Measurements from ENCODE around the gene KRT82. TPM values are rescaled to one million over a fixed set of nuclear protein-coding genes. Genes with fewer than 3 reads are reported as not detected.

Gene KRT82
- total RNA-seq, 1 experiment from 2014 or later, result not detected

DNA sequence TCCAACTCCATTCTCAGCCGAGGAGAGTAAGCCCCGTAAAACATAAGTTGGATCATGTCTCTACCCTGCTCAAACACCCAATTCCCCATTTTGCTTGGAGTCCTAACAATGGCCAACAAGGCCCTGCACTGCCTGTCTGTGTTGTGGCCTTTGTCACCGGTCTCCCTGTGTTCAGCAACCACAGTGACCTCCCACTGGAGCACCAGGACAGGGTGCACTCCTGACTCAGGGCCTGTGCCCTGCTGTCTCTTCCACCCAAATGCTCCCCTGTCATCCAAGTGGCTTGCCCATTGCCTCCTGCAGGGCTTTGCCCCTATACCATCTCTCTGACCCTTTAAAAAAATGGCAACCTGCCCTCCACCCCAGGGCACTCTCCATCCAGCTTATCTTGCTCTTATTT lies 34.4 kb downstream of the KRT82 start:
- intact Hi-C loops (cut with micrococcal nuclease; ENCODE audit: unreplicated experiment), result loop anchor here (1.0 kb wide), 2 partner anchors 136 to 509 kb away; no protein-coding TSS in a partner anchor
- no peaks in the 10 kb centered on the region for H3K4me1 ChIP-seq
- Mint-ChIP-seq H3K4me1 (ENCODE audit: low read depth, unreplicated experiment) (peaks cover 8% of the 10 kb centered on the region), H3K9me3 (ENCODE audit: unreplicated experiment) (no peaks in the 10 kb centered on the region), H3K4me3 (ENCODE audit: unreplicated experiment) (no peak overlapping the region), H3K27me3 (ENCODE audit: insufficient read depth, unreplicated experiment) (no peaks in the 10 kb centered on the region), H3K27ac (ENCODE audit: unreplicated experiment) (no peak overlapping the region), H3K36me3 (ENCODE audit: insufficient read depth, unreplicated experiment) (no peaks in the 10 kb centered on the region)
- no peaks in the 10 kb centered on the region for H3K9me3 ChIP-seq
- no TSS peak for BruUV-seq (replicated peaks)
- ChIA-PET CTCF (interaction anchor here (1.1 to 2.0 kb wide), 5 partner anchors 90 to 609 kb away, joined by 3 to 6 read pairs (median 6); no protein-coding TSS in a partner anchor), POLR2A (no interaction called here)
- H3K4me3 ChIP-seq (ENCODE audit: low read depth, low read length), result no peak overlapping the region
- TF ChIP-seq, protein P1, sequence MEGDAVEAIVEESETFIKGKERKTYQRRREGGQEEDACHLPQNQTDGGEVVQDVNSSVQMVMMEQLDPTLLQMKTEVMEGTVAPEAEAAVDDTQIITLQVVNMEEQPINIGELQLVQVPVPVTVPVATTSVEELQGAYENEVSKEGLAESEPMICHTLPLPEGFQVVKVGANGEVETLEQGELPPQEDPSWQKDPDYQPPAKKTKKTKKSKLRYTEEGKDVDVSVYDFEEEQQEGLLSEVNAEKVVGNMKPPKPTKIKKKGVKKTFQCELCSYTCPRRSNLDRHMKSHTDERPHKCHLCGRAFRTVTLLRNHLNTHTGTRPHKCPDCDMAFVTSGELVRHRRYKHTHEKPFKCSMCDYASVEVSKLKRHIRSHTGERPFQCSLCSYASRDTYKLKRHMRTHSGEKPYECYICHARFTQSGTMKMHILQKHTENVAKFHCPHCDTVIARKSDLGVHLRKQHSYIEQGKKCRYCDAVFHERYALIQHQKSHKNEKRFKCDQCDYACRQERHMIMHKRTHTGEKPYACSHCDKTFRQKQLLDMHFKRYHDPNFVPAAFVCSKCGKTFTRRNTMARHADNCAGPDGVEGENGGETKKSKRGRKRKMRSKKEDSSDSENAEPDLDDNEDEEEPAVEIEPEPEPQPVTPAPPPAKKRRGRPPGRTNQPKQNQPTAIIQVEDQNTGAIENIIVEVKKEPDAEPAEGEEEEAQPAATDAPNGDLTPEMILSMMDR (IDR thresholded peaks at IDR 0.05; ENCODE audit: insufficient read depth in 1 of 2, low read depth in 1 of 2, low read length in 1 of 2, severe bottlenecking in 1 of 2, unreplicated experiment in 1 of 2), result no peak
- no peaks in the 10 kb centered on the region for H3K27me3 ChIP-seq (replicated peaks; ENCODE audit: control insufficient read depth, insufficient read depth, low read length)
- no peak for DNase-seq
- no peaks in the 10 kb centered on the region for H3K36me3 ChIP-seq (ENCODE audit: control insufficient read depth, insufficient read depth, low read length)

DNA sequence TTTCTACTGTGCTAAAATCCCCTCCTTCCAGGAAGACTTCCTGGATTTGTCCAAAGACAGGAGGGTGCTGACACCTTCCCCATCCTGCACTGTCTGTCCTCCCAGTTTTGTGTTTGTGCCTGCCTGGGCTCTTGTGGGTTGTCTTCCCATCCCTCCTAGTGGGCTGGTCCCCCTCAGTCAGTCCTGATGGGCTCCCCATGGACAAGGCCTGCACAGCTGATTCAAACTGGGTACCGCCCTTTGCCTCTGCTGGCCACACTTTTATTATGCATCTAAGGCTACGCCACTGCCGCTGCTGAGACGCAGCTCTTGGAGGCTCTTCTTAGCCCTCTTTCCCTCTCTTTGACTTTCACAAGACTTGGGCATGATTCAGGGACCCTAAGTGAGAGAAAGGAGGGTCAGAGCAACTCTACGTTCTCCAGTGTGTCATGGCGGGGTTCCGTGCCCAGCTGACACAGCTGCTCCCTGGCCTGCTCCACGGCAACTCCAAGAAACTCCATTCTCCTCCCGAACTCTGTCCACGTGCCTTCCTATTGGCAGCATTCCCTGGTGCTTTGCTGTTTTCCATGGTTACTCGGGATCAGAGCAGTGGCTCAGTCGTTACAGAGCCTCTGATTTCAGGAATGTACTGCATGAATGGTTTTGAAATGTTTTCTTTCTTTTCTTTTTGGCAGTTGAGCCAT lies 35.1 kb downstream of the KRT82 start:
- no peaks in the 10 kb centered on the region for H3K27me3 Mint-ChIP-seq (ENCODE audit: insufficient read depth, unreplicated experiment)
- intact Hi-C loops (cut with micrococcal nuclease; ENCODE audit: unreplicated experiment), result no loop called here

DNA sequence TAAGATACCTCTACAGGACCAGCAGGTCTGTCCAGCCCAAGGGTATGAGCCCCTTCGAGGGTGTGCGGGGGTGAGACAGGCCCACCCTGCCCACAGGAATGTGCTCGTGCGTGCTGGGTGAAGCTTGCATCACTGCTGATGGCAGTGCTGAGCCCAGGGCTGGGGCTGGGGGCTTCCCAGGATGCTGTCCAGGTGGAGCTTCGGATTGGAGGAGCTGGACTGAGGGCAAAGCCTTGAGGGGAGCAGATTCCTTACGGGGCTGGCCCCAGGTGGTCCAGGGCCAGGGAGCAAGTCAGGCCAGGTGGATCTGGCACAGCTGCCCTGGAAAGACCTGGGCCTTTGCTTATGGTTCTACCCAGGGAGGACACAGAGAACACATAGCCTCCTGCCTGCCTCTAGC lies 36.3 kb downstream of the KRT82 start:
- H3K36me3 Mint-ChIP-seq (ENCODE audit: insufficient read depth, unreplicated experiment), result no peaks in the 10 kb centered on the region
- H3K27me3 Mint-ChIP-seq (ENCODE audit: insufficient read depth, unreplicated experiment), result no peaks in the 10 kb centered on the region
- POLR2A ChIA-PET, result no interaction called here
- H3K4me1 Mint-ChIP-seq (ENCODE audit: low read depth, unreplicated experiment), result peaks cover 8% of the 10 kb centered on the region
- TF ChIP-seq, protein P1 (IDR thresholded peaks at IDR 0.05; ENCODE audit: insufficient read depth in 1 of 2, low read depth in 1 of 2, low read length in 1 of 2, severe bottlenecking in 1 of 2, unreplicated experiment in 1 of 2), result no peak
- no TSS peak for BruUV-seq (replicated peaks)
- no peak overlapping the region for H3K4me3 ChIP-seq (ENCODE audit: low read depth, low read length)
- H3K36me3 ChIP-seq (ENCODE audit: control insufficient read depth, insufficient read depth, low read length), result no peaks in the 10 kb centered on the region
- no peak overlapping the region for H3K27ac Mint-ChIP-seq (ENCODE audit: unreplicated experiment)
- H3K27me3 ChIP-seq (replicated peaks; ENCODE audit: control insufficient read depth, insufficient read depth, low read length), result no peaks in the 10 kb centered on the region
- H3K4me1 ChIP-seq, result no peaks in the 10 kb centered on the region
- DNase-seq, result no peak
- no peaks in the 10 kb centered on the region for H3K9me3 Mint-ChIP-seq (ENCODE audit: unreplicated experiment)
- intact Hi-C loops (cut with micrococcal nuclease; ENCODE audit: unreplicated experiment), result no loop called here
- no peaks in the 10 kb centered on the region for H3K9me3 ChIP-seq
- CTCF ChIA-PET, result interaction anchor here (0.9 kb wide), 1 partner anchor 62 kb away, joined by 4 read pairs; no protein-coding TSS in a partner anchor
- H3K4me3 Mint-ChIP-seq (ENCODE audit: unreplicated experiment), result no peak overlapping the region

More for the DNA sequence above, 35.1 kb downstream of the KRT82 start:
- no peak overlapping the region for H3K27ac Mint-ChIP-seq (ENCODE audit: unreplicated experiment)
- H3K36me3 Mint-ChIP-seq (ENCODE audit: insufficient read depth, unreplicated experiment), result no peaks in the 10 kb centered on the region
- H3K9me3 Mint-ChIP-seq (ENCODE audit: unreplicated experiment), result no peaks in the 10 kb centered on the region
- ChIA-PET CTCF (interaction anchor here (1.1 to 2.0 kb wide), 3 partner anchors 214 to 509 kb away, joined by 3 to 6 read pairs (median 3); no protein-coding TSS in a partner anchor), POLR2A (no interaction called here)
- H3K4me3 ChIP-seq (ENCODE audit: low read depth, low read length), result no peak overlapping the region
- BruUV-seq (replicated peaks), result no TSS peak
- DNase-seq, result no peak
- no peaks in the 10 kb centered on the region for H3K36me3 ChIP-seq (ENCODE audit: control insufficient read depth, insufficient read depth, low read length)
- no peak overlapping the region for H3K4me3 Mint-ChIP-seq (ENCODE audit: unreplicated experiment)
- TF ChIP-seq, protein P1 (IDR thresholded peaks at IDR 0.05; ENCODE audit: insufficient read depth in 1 of 2, low read depth in 1 of 2, low read length in 1 of 2, severe bottlenecking in 1 of 2, unreplicated experiment in 1 of 2), result no peak
- H3K9me3 ChIP-seq, result no peaks in the 10 kb centered on the region
- peaks cover 8% of the 10 kb centered on the region for H3K4me1 Mint-ChIP-seq (ENCODE audit: low read depth, unreplicated experiment)
- H3K4me1 ChIP-seq, result no peaks in the 10 kb centered on the region
- no peaks in the 10 kb centered on the region for H3K27me3 ChIP-seq (replicated peaks; ENCODE audit: control insufficient read depth, insufficient read depth, low read length)
